HL-60/S4 treated with retinoic acid at 250 ng/mL for 4 days and 3 days (cell line): Measurements from ENCODE around the gene KCNJ16.

Source experiments
- in situ Hi-C: fragments of 300-500 bp; cut with MboI; formaldehyde crosslinking; loops from 2 replicates; pipeline ENCODE4 v1.7.0; 2022; ENCODE audit warnings: low sequenced_read_pairs

KCNJ16 gene

GRCh38 chr17:70067134-70067533 lies 7.9 kb upstream of the KCNJ16 start:
- in situ Hi-C loops, result no loop called here

GRCh38 chr17:70070305-70071027 lies 4.6 kb upstream of the KCNJ16 start:
- in situ Hi-C loops, result no loop called here

GRCh38 chr17:70071127-70071526 lies 3.9 kb upstream of the KCNJ16 start:
- in situ Hi-C loops, result no loop called here

GRCh38 chr17:70071620-70072019 lies 3.4 kb upstream of the KCNJ16 start:
- in situ Hi-C loops, result no loop called here

- in situ Hi-C loops, result no loop called here
Observed at GRCh38 chr17:70072546-70073309, 2.3 kb upstream of the KCNJ16 start.

- in situ Hi-C loops, result no loop called here
Observed at GRCh38 chr17:70073310-70073709, 1.7 kb upstream of the KCNJ16 start.

GRCh38 chr17:70073799-70074198 lies 1.2 kb upstream of the KCNJ16 start:
- in situ Hi-C loops, result no loop called here

- in situ Hi-C loops, result no loop called here
Observed at GRCh38 chr17:70074236-70074830, 692 bp upstream of the KCNJ16 start.

GRCh38 chr17:70076189-70076588 lies 1.2 kb downstream of the KCNJ16 start:
- in situ Hi-C loops, result no loop called here

GRCh38 chr17:70076831-70077230 lies 1.8 kb downstream of the KCNJ16 start:
- in situ Hi-C loops, result no loop called here

- in situ Hi-C loops, result no loop called here
Observed at GRCh38 chr17:70078549-70078948, 3.5 kb downstream of the KCNJ16 start.

- in situ Hi-C loops, result no loop called here
Observed at GRCh38 chr17:70078994-70079531, 4.0 kb downstream of the KCNJ16 start.

- in situ Hi-C loops, result no loop called here
Observed at GRCh38 chr17:70080541-70081347, 5.7 kb downstream of the KCNJ16 start.

- in situ Hi-C loops, result no loop called here
Observed at GRCh38 chr17:70081885-70082284, 6.9 kb downstream of the KCNJ16 start.

GRCh38 chr17:70084476-70084875 lies 9.5 kb downstream of the KCNJ16 start:
- in situ Hi-C loops, result no loop called here

GRCh38 chr17:70086516-70086915 lies 11.5 kb downstream of the KCNJ16 start:
- in situ Hi-C loops, result no loop called here

GRCh38 chr17:70089513-70090148 lies 14.6 kb downstream of the KCNJ16 start:
- in situ Hi-C loops, result no loop called here

GRCh38 chr17:70091005-70091568 lies 16.1 kb downstream of the KCNJ16 start:
- in situ Hi-C loops, result no loop called here

- in situ Hi-C loops, result no loop called here
Observed at GRCh38 chr17:70091696-70092095, 16.7 kb downstream of the KCNJ16 start.

GRCh38 chr17:70093163-70093562 lies 18.1 kb downstream of the KCNJ16 start:
- in situ Hi-C loops, result no loop called here
